Measurements from ENCODE around the gene AMELX. TPM values are rescaled to one million over a fixed set of nuclear protein-coding genes. Genes with fewer than 3 reads are reported as not detected.

Gene AMELX
- total and polyA plus RNA-seq, 2 donors (not counting 1 experiment from before 2014, with no cell fraction given), result not detected

GRCh38 chrX:11287505-11287904 lies 5.7 kb upstream of the AMELX start:
- no peaks in the 10 kb centered on the region for H3K27me3 ChIP-seq (ENCODE audit: control insufficient read depth, insufficient read depth, low read length)
- no peaks in the 10 kb centered on the region for H3K79me2 ChIP-seq (ENCODE audit: control insufficient read depth, insufficient read depth, low read length)
- H3K9ac ChIP-seq (ENCODE audit: insufficient read depth, low read length), result no peak overlapping the region
- H3K4me2 ChIP-seq (ENCODE audit: extremely low read depth, insufficient read depth, low read length), result no peak overlapping the region
- no peak overlapping the region for H3K27ac ChIP-seq (ENCODE audit: insufficient read depth, low read length)
- H2AFZ ChIP-seq (ENCODE audit: low read length), result no peak overlapping the region
- TF ChIP-seq CTCF (conservative IDR thresholded peaks at IDR 0.05 in 1 of 2, IDR thresholded peaks at IDR 0.05 in 1 of 2; ENCODE audit: low read depth in 1 of 2, low read length in 2 of 2) (no peak), EZH2 (IDR thresholded peaks at IDR 0.05; ENCODE audit: low read length, missing control alignments) (no peak)
- peak in 1 of 2 donors; percentile 33 for DNase-seq (ENCODE audit: low read depth in 2 of 2)
- H3K4me3 ChIP-seq (replicated peaks in 1 of 4; ENCODE audit: control extremely low read depth in 1 of 4, insufficient read depth in 1 of 4, low read depth in 3 of 4, low read length in 4 of 4), result no peak overlapping the region
- no peaks in the 10 kb centered on the region for H3K9me3 ChIP-seq (ENCODE audit: control insufficient read depth, insufficient read depth, low read depth, low read length)
- no peaks in the 10 kb centered on the region for H3K4me1 ChIP-seq (ENCODE audit: control insufficient read depth, extremely low read depth, insufficient read depth, low read length)
- no peaks in the 10 kb centered on the region for H4K20me1 ChIP-seq (ENCODE audit: control insufficient read depth, extremely low read depth, insufficient read depth, low read length)
- H3K36me3 ChIP-seq (ENCODE audit: control insufficient read depth, insufficient read depth, low read length), result no peaks in the 10 kb centered on the region

GRCh38 chrX:11290416-11291102 lies 2.7 kb upstream of the AMELX start:
- Histone ChIP-seq H3K36me3 (ENCODE audit: control insufficient read depth, insufficient read depth, low read length) (no peaks in the 10 kb centered on the region), H3K27ac (ENCODE audit: insufficient read depth, low read length) (no peak overlapping the region), H3K4me2 (ENCODE audit: extremely low read depth, insufficient read depth, low read length) (no peak overlapping the region), H3K79me2 (ENCODE audit: control insufficient read depth, insufficient read depth, low read length) (no peaks in the 10 kb centered on the region), H3K27me3 (ENCODE audit: control insufficient read depth, insufficient read depth, low read length) (no peaks in the 10 kb centered on the region), H3K4me1 (ENCODE audit: control insufficient read depth, extremely low read depth, insufficient read depth, low read length) (no peaks in the 10 kb centered on the region), H3K4me3 (replicated peaks in 1 of 4; ENCODE audit: control extremely low read depth in 1 of 4, insufficient read depth in 1 of 4, low read depth in 3 of 4, low read length in 4 of 4) (no peak overlapping the region), H3K9me3 (ENCODE audit: control insufficient read depth, insufficient read depth, low read depth, low read length) (no peaks in the 10 kb centered on the region), H4K20me1 (ENCODE audit: control insufficient read depth, extremely low read depth, insufficient read depth, low read length) (no peaks in the 10 kb centered on the region), H2AFZ (ENCODE audit: low read length) (no peak overlapping the region), H3K9ac (ENCODE audit: insufficient read depth, low read length) (no peak overlapping the region)
- no peak for TF ChIP-seq EZH2 (IDR thresholded peaks at IDR 0.05; ENCODE audit: low read length, missing control alignments)
- no peak for TF ChIP-seq CTCF (conservative IDR thresholded peaks at IDR 0.05 in 1 of 2, IDR thresholded peaks at IDR 0.05 in 1 of 2; ENCODE audit: low read depth in 1 of 2, low read length in 2 of 2)
- no peak for DNase-seq (ENCODE audit: low read depth in 2 of 2)

GRCh38 chrX:11296051-11296450 lies 2.8 kb downstream of the AMELX start:
- Histone ChIP-seq H4K20me1 (ENCODE audit: control insufficient read depth, extremely low read depth, insufficient read depth, low read length) (no peaks in the 10 kb centered on the region), H3K4me3 (replicated peaks in 1 of 4; ENCODE audit: control extremely low read depth in 1 of 4, insufficient read depth in 1 of 4, low read depth in 3 of 4, low read length in 4 of 4) (no peak overlapping the region), H3K9ac (ENCODE audit: insufficient read depth, low read length) (no peak overlapping the region), H3K79me2 (ENCODE audit: control insufficient read depth, insufficient read depth, low read length) (no peaks in the 10 kb centered on the region), H3K27me3 (ENCODE audit: control insufficient read depth, insufficient read depth, low read length) (no peaks in the 10 kb centered on the region), H3K36me3 (ENCODE audit: control insufficient read depth, insufficient read depth, low read length) (no peaks in the 10 kb centered on the region), H3K9me3 (ENCODE audit: control insufficient read depth, insufficient read depth, low read depth, low read length) (no peaks in the 10 kb centered on the region), H3K4me2 (ENCODE audit: extremely low read depth, insufficient read depth, low read length) (no peak overlapping the region), H2AFZ (ENCODE audit: low read length) (no peak overlapping the region), H3K4me1 (ENCODE audit: control insufficient read depth, extremely low read depth, insufficient read depth, low read length) (no peaks in the 10 kb centered on the region), H3K27ac (ENCODE audit: insufficient read depth, low read length) (no peak overlapping the region)
- TF ChIP-seq EZH2 (IDR thresholded peaks at IDR 0.05; ENCODE audit: low read length, missing control alignments), result no peak
- TF ChIP-seq CTCF (conservative IDR thresholded peaks at IDR 0.05 in 1 of 2, IDR thresholded peaks at IDR 0.05 in 1 of 2; ENCODE audit: low read depth in 1 of 2, low read length in 2 of 2), result no peak
- no peak for DNase-seq (ENCODE audit: low read depth in 2 of 2)
